SU-DHL-6 (cell line): Measurements from ENCODE around the gene NLGN1.

Experiments
- CTCF ChIP-seq: fragments of 200-600 bp; sonication (generic); IDR thresholded peaks from one replicate; pipeline ENCODE4 v1.5.1; 2017; ENCODE audit warnings: antibody characterized with exemption, mild to moderate bottlenecking, low read length, moderate library complexity; ENCODE audit not compliant: insufficient read depth, poor library complexity, severe bottlenecking
- EZH2phosphoT487 ChIP-seq: fragments of 200-600 bp; sonication (generic), shearing (Covaris generic); conservative IDR thresholded peaks from 2 replicates; pipeline ENCODE4 v1.6.1; 2018; ENCODE audit warnings: mild to moderate bottlenecking, antibody characterized with exemption, low read length, moderate library complexity, mixed read lengths

- TF ChIP-seq CTCF (no peak), EZH2phosphoT487 (no peak)
These were observed 931.8 kb downstream of the NLGN1 start for GRCh38 chr3:174329321-174329720.
